Measurements from ENCODE around the gene SLC23A1. TPM values are rescaled to one million over a fixed set of nuclear protein-coding genes. Genes with fewer than 3 reads are reported as not detected.

The SLC23A1 gene
- total RNA-seq, 2 donors from 2014 or later: 0.35 to 0.93 TPM

DNA sequence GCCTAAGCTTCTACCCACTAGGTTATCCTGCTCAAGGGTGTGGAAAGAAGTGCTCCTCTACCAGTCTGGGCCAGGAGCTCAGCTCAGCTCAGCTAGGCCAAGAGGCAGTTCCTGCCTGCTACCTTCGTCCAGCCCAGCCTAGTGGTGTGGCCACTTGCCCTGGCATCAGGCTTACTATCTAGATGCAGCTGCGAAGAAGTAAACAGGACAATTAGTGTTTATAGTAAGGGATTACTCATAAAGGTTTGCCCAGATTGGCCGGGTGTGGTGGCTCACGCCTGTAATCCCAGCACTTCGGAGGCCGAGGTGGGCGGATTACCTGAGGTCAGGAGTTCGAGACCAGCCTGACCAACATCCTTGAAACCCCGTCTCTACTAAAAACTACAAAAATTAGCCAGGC lies 33.6 kb upstream of the SLC23A1 start:
- H3K27me3 Mint-ChIP-seq (ENCODE audit: insufficient read depth): no peaks in the 10 kb centered on the region

DNA sequence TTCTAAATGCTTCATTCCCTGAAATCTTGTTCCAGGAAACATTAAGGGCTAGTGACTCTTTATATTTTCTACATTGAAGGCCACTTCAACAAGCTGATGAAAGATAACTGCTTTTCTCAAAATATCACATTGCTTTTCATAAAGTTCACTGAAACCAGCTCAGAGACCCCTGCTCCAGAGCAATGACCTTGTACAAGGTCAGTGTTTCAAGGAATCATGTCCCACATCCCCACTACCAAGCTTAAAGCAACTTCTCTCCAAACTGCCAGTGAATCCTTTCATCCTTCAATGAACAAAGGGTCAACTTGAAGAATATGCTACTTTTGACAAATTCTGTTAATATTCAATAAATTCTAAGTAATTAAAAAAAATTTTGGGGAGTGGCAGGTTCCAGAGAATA lies 32.8 kb upstream of the SLC23A1 start:
- H3K9ac ChIP-seq (ENCODE audit: extremely low read depth, low read length, poor library complexity, severe bottlenecking): no peak overlapping the region
- TF ChIP-seq, protein P1, sequence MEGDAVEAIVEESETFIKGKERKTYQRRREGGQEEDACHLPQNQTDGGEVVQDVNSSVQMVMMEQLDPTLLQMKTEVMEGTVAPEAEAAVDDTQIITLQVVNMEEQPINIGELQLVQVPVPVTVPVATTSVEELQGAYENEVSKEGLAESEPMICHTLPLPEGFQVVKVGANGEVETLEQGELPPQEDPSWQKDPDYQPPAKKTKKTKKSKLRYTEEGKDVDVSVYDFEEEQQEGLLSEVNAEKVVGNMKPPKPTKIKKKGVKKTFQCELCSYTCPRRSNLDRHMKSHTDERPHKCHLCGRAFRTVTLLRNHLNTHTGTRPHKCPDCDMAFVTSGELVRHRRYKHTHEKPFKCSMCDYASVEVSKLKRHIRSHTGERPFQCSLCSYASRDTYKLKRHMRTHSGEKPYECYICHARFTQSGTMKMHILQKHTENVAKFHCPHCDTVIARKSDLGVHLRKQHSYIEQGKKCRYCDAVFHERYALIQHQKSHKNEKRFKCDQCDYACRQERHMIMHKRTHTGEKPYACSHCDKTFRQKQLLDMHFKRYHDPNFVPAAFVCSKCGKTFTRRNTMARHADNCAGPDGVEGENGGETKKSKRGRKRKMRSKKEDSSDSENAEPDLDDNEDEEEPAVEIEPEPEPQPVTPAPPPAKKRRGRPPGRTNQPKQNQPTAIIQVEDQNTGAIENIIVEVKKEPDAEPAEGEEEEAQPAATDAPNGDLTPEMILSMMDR (conservative IDR thresholded peaks at IDR 0.05): no peak
- Mint-ChIP-seq H3K27me3 (ENCODE audit: insufficient read depth) (no peaks in the 10 kb centered on the region), H3K9me3 (no peaks in the 10 kb centered on the region), H3K4me3 (no peak overlapping the region), H3K4me1 (peaks cover 26% of the 10 kb centered on the region), H3K27ac (no peak overlapping the region), H3K36me3 (ENCODE audit: low read depth) (peaks cover 14% of the 10 kb centered on the region)
- H3K27me3 ChIP-seq (ENCODE audit: control insufficient read depth, insufficient read depth, low read length, poor library complexity, severe bottlenecking): no peaks in the 10 kb centered on the region
- H3K27ac ChIP-seq (ENCODE audit: low read depth, low read length): no peak overlapping the region
- H3K9me3 ChIP-seq (ENCODE audit: control insufficient read depth, low read length): no peaks in the 10 kb centered on the region
- DNase-seq: no peak
- H3K4me3 ChIP-seq (ENCODE audit: low read length): no peak overlapping the region
- H3K36me3 ChIP-seq (ENCODE audit: control insufficient read depth, insufficient read depth, low read length): peaks cover 5% of the 10 kb centered on the region
- H3K4me1 ChIP-seq (ENCODE audit: control insufficient read depth, insufficient read depth, low read length): peaks cover 13% of the 10 kb centered on the region

More for the DNA sequence above, 33.6 kb upstream of the SLC23A1 start:
- H3K9me3 ChIP-seq (ENCODE audit: control insufficient read depth, low read length): no peaks in the 10 kb centered on the region
- TF ChIP-seq, protein P1 (conservative IDR thresholded peaks at IDR 0.05): no peak
- H3K4me1 ChIP-seq (ENCODE audit: control insufficient read depth, insufficient read depth, low read length): peaks cover 13% of the 10 kb centered on the region
- no peak overlapping the region for H3K4me3 Mint-ChIP-seq
- H3K27ac Mint-ChIP-seq: no peak overlapping the region
- H3K4me3 ChIP-seq (ENCODE audit: low read length): no peak overlapping the region
- 96 to 97% methylated on average over 9 of the region's 9 CpGs for WGBS, 2 experiments (ENCODE audit: insufficient coverage in 1 of 2, insufficient read length in 1 of 2)
- peaks cover 14% of the 10 kb centered on the region for H3K36me3 Mint-ChIP-seq (ENCODE audit: low read depth)
- no peak overlapping the region for H3K9ac ChIP-seq (ENCODE audit: extremely low read depth, low read length, poor library complexity, severe bottlenecking)
- H3K27ac ChIP-seq (ENCODE audit: low read depth, low read length): no peak overlapping the region
- peaks cover 27% of the 10 kb centered on the region for H3K4me1 Mint-ChIP-seq
- no peak for DNase-seq
- no peaks in the 10 kb centered on the region for H3K27me3 ChIP-seq (ENCODE audit: control insufficient read depth, insufficient read depth, low read length, poor library complexity, severe bottlenecking)
- no peaks in the 10 kb centered on the region for H3K9me3 Mint-ChIP-seq
- H3K36me3 ChIP-seq (ENCODE audit: control insufficient read depth, insufficient read depth, low read length): peaks cover 4% of the 10 kb centered on the region

DNA sequence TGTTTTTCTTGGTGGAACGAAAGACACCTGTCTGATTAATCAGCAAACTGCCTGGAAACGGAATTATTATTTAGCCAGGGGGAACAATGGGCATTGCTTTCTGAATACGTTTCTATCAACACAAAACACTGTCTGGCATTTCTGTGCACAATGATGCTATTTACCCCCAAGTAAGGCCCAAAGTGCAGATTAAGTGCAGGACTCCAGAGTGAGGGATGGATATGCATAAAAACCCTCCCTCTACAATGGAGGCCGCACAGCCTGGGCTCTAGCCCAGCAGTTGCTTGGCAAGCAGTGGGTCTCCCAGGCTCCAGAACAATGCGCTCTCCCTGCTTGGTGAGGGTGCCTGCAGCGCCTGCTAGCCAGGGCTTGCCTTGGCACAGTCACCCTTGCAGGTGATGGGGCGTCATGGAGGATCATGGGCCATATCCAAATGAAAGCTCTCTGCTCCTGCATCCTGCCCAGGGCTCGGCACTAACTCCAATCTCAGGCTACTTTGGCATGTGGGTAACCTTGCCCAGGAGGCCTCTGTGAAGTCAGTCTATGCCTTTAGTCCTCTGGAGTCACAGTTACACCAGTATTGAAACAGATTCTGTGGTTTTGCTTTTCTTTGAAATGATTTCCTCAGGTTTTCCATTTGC lies 32.2 kb upstream of the SLC23A1 start:
- 93% methylated on average over 7 to 8 of the region's 8 CpGs for WGBS, 2 experiments (ENCODE audit: insufficient coverage in 1 of 2, insufficient read length in 1 of 2)

More for the DNA sequence above, 32.2 kb upstream of the SLC23A1 start:
- TF ChIP-seq, protein P1 (conservative IDR thresholded peaks at IDR 0.05): no peak
- no peaks in the 10 kb centered on the region for H3K9me3 Mint-ChIP-seq
- no peak overlapping the region for H3K27ac ChIP-seq (ENCODE audit: low read depth, low read length)
- H3K9me3 ChIP-seq (ENCODE audit: control insufficient read depth, low read length): no peaks in the 10 kb centered on the region
- no peaks in the 10 kb centered on the region for H3K27me3 Mint-ChIP-seq (ENCODE audit: insufficient read depth)
- peaks cover 5% of the 10 kb centered on the region for H3K36me3 ChIP-seq (ENCODE audit: control insufficient read depth, insufficient read depth, low read length)
- H3K27ac Mint-ChIP-seq: no peak overlapping the region
- H3K27me3 ChIP-seq (ENCODE audit: control insufficient read depth, insufficient read depth, low read length, poor library complexity, severe bottlenecking): no peaks in the 10 kb centered on the region
- H3K4me1 Mint-ChIP-seq: peaks cover 21% of the 10 kb centered on the region
- no peak for DNase-seq
- no peak overlapping the region for H3K4me3 ChIP-seq (ENCODE audit: low read length)
- H3K4me1 ChIP-seq (ENCODE audit: control insufficient read depth, insufficient read depth, low read length): peaks cover 13% of the 10 kb centered on the region
- no peak overlapping the region for H3K4me3 Mint-ChIP-seq
- peaks cover 14% of the 10 kb centered on the region for H3K36me3 Mint-ChIP-seq (ENCODE audit: low read depth)
- H3K9ac ChIP-seq (ENCODE audit: extremely low read depth, low read length, poor library complexity, severe bottlenecking): no peak overlapping the region

Data from endodermal cell (in vitro differentiated cells).